Measurements from ENCODE around the gene CST9L. TPM values are rescaled to one million over a fixed set of nuclear protein-coding genes. Genes with fewer than 3 reads are reported as not detected.

CST9L gene
- total and polyA plus RNA-seq, 2 of the 13 experiments (the other 11 are each of a cell fraction or from before 2014, with no cell fraction given) = 0.15 TPM; not detected in 1

DNA sequence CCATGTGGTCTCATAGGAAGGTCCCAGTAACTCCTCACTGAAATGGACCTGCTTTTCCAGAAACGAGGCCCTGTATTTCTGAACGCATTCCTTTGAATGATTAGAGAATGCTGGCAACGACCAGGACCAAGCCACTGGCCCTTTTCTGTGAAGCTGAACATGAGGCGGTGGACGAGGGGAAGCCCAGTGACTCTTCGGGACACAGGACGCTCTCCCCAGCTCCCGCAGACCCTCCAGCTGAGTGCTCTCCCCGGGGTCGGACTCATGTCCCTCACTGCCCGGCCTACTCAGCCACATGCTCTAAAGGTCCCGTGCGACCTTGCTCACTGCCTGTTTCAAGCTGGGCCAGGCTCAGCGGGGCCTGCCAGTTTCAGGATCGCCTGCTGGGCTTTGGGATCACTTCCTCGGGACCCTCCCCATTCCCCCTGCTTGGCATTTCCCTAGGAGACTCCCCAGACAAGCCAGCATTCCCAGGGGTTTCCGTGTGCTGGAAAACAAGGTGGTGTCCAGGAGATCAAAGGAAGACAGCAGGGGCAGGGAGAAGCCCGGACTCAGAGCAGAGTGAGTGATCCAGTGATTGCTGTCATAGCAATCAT lies 40.1 kb upstream of the CST9L start (continued):
- TF ChIP-seq, protein P1, sequence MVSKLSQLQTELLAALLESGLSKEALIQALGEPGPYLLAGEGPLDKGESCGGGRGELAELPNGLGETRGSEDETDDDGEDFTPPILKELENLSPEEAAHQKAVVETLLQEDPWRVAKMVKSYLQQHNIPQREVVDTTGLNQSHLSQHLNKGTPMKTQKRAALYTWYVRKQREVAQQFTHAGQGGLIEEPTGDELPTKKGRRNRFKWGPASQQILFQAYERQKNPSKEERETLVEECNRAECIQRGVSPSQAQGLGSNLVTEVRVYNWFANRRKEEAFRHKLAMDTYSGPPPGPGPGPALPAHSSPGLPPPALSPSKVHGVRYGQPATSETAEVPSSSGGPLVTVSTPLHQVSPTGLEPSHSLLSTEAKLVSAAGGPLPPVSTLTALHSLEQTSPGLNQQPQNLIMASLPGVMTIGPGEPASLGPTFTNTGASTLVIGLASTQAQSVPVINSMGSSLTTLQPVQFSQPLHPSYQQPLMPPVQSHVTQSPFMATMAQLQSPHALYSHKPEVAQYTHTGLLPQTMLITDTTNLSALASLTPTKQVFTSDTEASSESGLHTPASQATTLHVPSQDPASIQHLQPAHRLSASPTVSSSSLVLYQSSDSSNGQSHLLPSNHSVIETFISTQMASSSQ (IDR thresholded peaks at IDR 0.05; ENCODE audit: low read depth) = no peak
- TF ChIP-seq, protein P1 (CRISPR knock-in tag; IDR thresholded peaks at IDR 0.05; ENCODE audit: borderline replicate concordance) = no peak
- TF ChIP-seq, protein P2, sequence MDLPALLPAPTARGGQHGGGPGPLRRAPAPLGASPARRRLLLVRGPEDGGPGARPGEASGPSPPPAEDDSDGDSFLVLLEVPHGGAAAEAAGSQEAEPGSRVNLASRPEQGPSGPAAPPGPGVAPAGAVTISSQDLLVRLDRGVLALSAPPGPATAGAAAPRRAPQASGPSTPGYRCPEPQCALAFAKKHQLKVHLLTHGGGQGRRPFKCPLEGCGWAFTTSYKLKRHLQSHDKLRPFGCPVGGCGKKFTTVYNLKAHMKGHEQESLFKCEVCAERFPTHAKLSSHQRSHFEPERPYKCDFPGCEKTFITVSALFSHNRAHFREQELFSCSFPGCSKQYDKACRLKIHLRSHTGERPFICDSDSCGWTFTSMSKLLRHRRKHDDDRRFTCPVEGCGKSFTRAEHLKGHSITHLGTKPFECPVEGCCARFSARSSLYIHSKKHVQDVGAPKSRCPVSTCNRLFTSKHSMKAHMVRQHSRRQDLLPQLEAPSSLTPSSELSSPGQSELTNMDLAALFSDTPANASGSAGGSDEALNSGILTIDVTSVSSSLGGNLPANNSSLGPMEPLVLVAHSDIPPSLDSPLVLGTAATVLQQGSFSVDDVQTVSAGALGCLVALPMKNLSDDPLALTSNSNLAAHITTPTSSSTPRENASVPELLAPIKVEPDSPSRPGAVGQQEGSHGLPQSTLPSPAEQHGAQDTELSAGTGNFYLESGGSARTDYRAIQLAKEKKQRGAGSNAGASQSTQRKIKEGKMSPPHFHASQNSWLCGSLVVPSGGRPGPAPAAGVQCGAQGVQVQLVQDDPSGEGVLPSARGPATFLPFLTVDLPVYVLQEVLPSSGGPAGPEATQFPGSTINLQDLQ (CRISPR knock-in tag; IDR thresholded peaks at IDR 0.05) = no peak
- TF ChIP-seq MEIS1 (CRISPR knock-in tag; IDR thresholded peaks at IDR 0.05; ENCODE audit: borderline replicate concordance) (no peak), NCOA1 (CRISPR knock-in tag; IDR thresholded peaks at IDR 0.05) (no peak), ZNF205 (CRISPR knock-in tag; IDR thresholded peaks at IDR 0.05) (no peak), ZNF382 (CRISPR knock-in tag; IDR thresholded peaks at IDR 0.05; ENCODE audit: borderline replicate concordance) (no peak), RXRB (CRISPR knock-in tag; IDR thresholded peaks at IDR 0.05; ENCODE audit: borderline replicate concordance) (no peak), FOSL2 (CRISPR knock-in tag; IDR thresholded peaks at IDR 0.05) (peak; percentile 33; the same call in 1 of the 2 replicates), GATAD1 (CRISPR knock-in tag; IDR thresholded peaks at IDR 0.05) (no peak), NR2F2 (IDR thresholded peaks at IDR 0.05; ENCODE audit: borderline replicate concordance, low read depth) (no peak), ZNF589 (CRISPR knock-in tag; conservative IDR thresholded peaks at IDR 0.05) (no peak), SP5 (CRISPR knock-in tag; IDR thresholded peaks at IDR 0.05; ENCODE audit: borderline replicate concordance, low read depth) (no peak), RXRA (CRISPR knock-in tag; IDR thresholded peaks at IDR 0.05) (peak; percentile 50; the same call in 1 of the 2 replicates), HCFC1 (IDR thresholded peaks at IDR 0.05; ENCODE audit: low read depth, low read length) (no peak), BRCA1 (CRISPR knock-in tag; IDR thresholded peaks at IDR 0.05) (no peak), NRL (CRISPR knock-in tag; IDR thresholded peaks at IDR 0.05; ENCODE audit: borderline replicate concordance) (peak; percentile 84), ZNF383 (CRISPR knock-in tag; IDR thresholded peaks at IDR 0.05; ENCODE audit: borderline replicate concordance) (no peak)
- TF ChIP-seq, protein P3, sequence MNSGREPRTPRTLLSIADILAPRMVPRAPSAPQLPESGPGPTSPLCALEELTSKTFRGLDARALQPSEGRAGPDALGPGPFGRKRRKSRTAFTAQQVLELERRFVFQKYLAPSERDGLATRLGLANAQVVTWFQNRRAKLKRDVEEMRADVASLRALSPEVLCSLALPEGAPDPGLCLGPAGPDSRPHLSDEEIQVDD (CRISPR knock-in tag; IDR thresholded peaks at IDR 0.05; ENCODE audit: borderline replicate concordance) = no peak; the same call in 1 of the 2 replicates
- TF ChIP-seq, protein P4, sequence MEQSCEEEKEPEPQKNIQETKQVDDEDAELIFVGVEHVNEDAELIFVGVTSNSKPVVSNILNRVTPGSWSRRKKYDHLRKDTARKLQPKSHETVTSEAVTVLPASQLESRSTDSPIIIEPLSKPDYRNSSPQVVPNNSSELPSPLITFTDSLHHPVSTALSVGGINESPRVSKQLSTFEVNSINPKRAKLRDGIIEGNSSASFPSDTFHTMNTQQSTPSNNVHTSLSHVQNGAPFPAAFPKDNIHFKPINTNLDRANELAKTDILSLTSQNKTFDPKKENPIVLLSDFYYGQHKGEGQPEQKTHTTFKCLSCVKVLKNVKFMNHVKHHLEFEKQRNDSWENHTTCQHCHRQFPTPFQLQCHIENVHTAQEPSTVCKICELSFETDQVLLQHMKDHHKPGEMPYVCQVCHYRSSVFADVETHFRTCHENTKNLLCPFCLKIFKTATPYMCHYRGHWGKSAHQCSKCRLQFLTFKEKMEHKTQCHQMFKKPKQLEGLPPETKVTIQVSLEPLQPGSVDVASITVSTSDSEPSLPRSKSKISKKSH (CRISPR knock-in tag; IDR thresholded peaks at IDR 0.05; ENCODE audit: borderline replicate concordance) = peak; percentile 58; the same call in 1 of the 2 replicates
- TF ChIP-seq, protein P5, sequence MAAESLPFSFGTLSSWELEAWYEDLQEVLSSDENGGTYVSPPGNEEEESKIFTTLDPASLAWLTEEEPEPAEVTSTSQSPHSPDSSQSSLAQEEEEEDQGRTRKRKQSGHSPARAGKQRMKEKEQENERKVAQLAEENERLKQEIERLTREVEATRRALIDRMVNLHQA (CRISPR knock-in tag; IDR thresholded peaks at IDR 0.05) = no peak
